ENCODE data around the gene HNRNPA2B1.

Gene HNRNPA2B1

DNA sequence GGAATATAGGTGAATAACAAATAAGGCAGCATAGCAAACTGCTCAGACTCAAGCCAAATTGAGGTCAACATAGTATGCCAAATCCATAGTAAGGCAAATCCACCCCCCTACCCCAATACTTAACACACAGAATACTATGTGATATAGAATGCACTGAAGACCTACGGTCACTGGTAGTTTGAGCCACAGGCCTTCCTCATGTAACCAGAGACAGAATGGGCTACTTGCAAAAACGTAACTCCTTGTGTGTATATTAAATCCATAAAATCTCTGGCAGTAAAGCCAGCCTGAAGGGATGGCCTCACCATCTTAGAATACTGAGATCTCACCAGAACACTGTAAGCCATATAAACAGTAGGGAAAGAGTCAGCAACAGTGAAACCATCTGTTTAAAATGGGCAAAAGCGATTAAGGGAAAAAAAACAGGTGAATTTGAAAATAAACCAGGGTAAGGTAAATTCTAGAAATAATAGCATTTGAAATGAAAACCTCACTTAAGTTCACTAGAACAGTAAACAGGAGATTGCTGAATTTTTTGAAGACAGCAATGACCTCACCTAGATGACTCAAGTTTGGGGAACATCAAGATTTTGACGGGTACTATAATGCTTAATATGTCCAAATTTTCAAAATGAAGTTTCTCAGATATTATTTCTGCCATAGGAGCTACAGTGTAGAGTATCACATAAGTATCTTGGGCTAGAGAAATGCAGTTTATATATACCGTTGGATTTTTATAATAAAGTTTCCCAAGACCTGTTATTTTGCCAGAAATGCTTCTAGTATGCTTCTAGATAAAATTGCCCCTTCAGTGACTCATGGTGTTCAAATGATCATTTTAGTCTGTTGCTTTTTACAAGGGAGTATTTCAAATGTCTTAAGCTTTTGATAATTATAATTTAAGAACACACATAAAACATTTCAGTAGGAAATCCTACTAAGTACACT, 13.9 kb downstream of the HNRNPA2B1 start:
- in situ Hi-C loops (cut with MboI; ENCODE audit: low sequenced_read_pairs) = loop anchor here (25.0 kb wide), 1 partner anchor 99 kb away; no protein-coding TSS in a partner anchor

DNA sequence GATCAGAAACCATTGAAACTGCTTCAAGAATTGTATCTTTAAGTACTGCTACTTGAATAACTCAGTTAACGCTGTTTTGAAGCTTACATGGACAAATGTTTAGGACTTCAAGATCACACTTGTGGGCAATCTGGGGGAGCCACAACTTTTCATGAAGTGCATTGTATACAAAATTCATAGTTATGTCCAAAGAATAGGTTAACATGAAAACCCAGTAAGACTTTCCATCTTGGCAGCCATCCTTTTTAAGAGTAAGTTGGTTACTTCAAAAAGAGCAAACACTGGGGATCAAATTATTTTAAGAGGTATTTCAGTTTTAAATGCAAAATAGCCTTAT, 14.7 kb downstream of the HNRNPA2B1 start:
- in situ Hi-C loops (cut with MboI; ENCODE audit: low sequenced_read_pairs) = loop anchor here (25.0 kb wide), 1 partner anchor 99 kb away; no protein-coding TSS in a partner anchor

DNA sequence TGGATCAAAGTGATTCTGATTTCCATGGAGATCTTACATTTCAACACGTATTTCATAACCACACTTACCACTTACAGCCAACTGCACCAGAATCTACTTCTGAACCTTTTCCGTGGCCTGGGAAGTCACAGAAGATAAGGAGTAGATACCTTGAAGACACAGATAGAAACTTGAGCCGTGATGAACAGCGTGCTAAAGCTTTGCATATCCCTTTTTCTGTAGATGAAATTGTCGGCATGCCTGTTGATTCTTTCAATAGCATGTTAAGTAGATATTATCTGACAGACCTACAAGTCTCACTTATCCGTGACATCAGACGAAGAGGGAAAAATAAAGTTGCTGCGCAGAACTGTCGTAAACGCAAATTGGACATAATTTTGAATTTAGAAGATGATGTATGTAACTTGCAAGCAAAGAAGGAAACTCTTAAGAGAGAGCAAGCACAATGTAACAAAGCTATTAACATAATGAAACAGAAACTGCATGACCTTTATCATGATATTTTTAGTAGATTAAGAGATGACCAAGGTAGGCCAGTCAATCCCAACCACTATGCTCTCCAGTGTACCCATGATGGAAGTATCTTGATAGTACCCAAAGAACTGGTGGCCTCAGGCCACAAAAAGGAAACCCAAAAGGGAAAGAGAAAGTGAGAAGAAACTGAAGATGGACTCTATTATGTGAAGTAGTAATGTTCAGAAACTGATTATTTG, 15.3 kb downstream of the HNRNPA2B1 start:
- in situ Hi-C loops (cut with MboI; ENCODE audit: low sequenced_read_pairs) = loop anchor here (25.0 kb wide), 1 partner anchor 98 kb away; no protein-coding TSS in a partner anchor

DNA sequence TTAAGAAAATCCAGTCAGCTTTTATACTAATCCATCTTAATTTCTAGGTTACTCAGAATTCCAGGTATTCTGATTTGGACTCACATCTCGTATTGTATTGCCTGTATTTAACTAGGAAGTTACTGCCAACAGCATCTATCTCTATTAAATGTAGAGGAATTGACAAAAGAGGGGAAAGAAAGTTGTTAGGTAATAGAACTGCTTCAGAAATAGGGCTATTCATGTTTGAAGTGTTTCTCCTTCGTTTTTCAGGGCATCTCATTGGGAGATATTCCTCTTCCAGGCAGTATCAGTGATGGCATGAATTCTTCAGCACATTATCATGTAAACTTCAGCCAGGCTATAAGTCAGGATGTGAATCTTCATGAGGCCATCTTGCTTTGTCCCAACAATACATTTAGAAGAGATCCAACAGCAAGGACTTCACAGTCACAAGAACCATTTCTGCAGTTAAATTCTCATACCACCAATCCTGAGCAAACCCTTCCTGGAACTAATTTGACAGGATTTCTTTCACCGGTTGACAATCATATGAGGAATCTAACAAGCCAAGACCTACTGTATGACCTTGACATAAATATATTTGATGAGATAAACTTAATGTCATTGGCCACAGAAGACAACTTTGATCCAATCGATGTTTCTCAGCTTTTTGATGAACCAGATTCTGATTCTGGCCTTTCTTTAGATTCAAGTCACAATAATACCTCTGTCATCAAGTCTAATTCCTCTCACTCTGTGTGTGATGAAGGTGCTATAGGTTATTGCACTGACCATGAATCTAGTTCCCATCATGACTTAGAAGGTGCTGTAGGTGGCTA, 16.1 kb downstream of the HNRNPA2B1 start:
- in situ Hi-C loops (cut with MboI; ENCODE audit: low sequenced_read_pairs) = loop anchor here (25.0 kb wide), 1 partner anchor 97 kb away; no protein-coding TSS in a partner anchor

DNA sequence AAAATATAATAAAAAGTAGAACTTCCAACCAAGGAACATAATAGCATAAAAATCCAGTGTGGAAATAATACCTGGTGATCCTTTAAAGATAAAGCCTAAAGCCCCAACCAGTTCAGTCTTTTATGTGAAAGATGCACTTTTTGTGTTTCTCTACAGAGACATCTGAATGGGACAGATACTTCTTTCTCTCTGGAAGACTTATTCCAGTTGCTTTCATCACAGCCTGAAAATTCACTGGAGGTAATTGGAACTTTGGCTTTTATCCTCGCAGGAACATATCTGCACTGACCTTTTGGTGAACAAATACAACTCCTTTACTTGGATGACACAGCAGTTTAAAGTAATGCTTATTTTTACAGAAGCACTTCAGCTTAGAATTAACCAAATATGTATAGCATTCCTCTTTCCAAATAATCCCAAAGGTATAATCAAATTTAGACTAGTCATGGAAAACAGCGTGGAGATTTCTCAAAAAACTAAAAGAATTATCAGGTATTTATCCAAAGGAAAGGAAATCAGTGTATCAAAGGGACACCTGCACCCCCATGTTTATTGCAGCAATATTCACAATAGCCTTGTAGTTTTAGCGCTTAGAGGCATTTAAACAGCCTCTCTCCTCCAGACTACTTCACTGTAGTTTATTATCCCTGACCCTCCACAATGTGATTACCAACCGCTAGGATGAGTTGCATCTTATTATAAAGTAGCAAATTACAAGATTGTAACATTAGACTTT, 16.8 kb downstream of the HNRNPA2B1 start:
- in situ Hi-C loops (cut with MboI; ENCODE audit: low sequenced_read_pairs) = loop anchor here (25.0 kb wide), 1 partner anchor 96 kb away; no protein-coding TSS in a partner anchor

DNA sequence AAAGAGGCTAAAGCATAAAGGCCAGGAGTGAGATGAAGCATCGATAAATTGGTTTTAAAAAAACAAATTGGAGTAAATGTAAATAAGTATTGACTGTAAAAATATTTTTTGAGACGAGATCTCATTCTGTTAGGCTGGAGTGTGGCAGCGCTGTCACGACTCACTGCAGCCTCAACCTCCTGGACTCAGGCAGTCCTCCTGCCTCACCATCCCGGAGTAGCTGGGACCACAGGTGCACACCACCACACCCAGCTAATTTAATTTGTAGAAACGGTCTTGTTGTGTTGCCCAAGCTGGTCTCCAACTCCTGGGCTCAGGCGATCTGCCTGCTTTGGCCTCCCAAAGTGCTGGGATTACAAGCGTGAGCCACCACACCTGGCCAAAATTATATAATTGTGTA, 17.8 kb downstream of the HNRNPA2B1 start:
- in situ Hi-C loops (cut with MboI; ENCODE audit: low sequenced_read_pairs) = loop anchor here (25.0 kb wide), 1 partner anchor 95 kb away; no protein-coding TSS in a partner anchor

DNA sequence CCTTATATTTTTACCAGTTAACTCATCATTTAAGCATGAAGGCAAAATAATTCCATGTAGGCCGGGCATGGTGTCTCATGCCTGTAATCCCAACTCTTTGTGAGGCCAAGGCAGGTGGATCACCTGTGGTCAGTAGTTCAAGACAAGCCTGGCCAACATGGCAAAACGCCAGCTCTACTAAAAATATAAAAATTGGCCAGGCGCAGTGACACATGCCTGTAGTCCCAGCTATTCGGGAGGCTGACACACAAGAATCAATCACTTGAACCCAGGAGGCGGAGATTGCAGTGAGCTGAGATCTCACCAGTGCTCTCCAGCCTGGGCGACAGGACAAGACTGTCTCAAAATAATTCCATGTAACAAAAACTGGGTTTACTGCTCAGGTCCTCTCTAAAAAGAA, 18.3 kb downstream of the HNRNPA2B1 start:
- in situ Hi-C loops (cut with MboI; ENCODE audit: low sequenced_read_pairs) = loop anchor here (25.0 kb wide), 1 partner anchor 95 kb away; no protein-coding TSS in a partner anchor

DNA sequence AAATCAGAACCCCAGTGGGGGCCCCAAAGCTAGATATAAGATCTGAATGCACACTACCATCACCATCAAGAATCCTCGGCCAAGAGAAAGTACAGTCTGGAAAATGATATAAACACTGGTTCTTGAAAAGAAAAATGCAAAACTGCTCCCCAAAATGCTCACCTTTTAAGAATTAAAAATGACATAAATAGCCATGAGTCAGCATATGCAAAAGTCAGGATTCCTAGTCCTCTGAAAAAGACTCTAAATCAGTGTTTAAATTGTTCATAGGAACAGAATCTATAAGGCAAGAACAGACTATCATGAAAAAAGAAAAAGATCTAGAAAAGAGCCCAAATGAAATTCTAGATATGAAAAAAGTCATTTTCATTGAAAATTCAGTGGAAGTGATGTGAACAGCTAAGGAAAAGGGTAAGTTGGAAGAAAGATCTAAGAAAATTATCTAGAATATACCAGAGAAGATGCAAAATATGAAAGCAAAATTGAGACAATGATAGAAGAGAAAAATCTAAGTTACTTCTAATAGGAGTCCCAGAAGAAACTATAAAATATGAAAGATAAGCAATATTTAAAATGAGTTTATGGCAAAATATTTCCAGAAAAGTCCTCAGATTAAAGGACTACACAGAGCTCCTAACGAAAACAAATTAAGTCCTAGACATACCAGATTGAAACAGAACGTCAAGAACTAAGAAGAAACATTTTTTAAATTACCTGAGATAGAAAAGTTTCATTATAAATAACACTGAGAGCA, 18.9 kb downstream of the HNRNPA2B1 start:
- in situ Hi-C loops (cut with MboI; ENCODE audit: low sequenced_read_pairs) = loop anchor here (25.0 kb wide), 1 partner anchor 94 kb away; no protein-coding TSS in a partner anchor

DNA sequence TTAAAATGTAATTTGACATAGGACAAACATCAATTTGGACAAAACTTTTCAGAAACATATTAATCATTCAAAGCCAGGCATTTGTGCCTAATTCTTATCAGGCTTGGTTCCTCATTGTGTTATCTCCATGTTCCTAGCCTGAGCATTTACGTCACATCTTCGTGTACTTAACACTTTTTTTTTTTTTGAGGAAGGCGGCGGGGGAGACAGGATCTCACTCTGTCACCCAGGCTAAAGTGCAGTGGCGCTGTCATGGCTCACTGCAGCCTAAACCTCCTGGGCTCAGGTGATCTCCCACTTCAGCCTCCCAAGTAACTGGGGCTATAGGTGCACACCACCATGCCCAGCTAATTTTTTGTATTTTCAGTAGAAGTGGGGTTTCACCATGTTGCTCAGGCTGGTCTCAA, 19.8 kb downstream of the HNRNPA2B1 start:
- in situ Hi-C loops (cut with MboI; ENCODE audit: low sequenced_read_pairs) = loop anchor here (25.0 kb wide), 1 partner anchor 93 kb away; no protein-coding TSS in a partner anchor

DNA sequence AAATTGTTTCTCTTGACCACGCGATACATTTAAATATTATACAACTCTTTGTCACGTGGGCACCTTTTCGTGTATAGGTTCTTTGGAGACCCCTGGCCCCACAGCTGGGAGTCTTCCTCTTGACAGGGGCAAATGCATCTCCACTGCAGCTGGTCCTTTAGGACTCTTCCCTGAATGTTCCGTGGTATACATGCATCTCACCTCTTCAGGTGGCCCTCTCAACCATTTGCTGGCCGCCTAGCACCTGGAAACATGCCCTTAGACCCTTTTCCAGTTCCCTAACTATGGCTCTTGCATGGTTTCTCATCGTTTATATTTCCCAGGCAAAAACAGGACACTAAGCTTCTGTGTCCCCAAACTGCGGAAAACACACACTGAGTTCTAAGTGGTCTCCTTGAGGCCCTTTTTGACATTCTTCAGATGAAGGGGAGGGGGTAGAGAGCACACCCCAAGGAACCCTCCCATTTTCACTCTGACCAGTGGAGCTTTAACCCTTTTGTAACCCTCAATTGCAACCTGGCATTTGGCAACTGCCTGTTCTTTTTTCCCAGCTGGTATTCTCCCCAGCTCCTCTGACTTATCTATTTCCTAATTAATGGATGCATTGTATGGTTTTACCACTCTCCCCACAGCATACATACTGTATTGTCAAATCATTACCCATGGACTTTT, 20.6 kb downstream of the HNRNPA2B1 start:
- in situ Hi-C loops (cut with MboI; ENCODE audit: low sequenced_read_pairs) = loop anchor here (25.0 kb wide), 1 partner anchor 93 kb away; no protein-coding TSS in a partner anchor

DNA sequence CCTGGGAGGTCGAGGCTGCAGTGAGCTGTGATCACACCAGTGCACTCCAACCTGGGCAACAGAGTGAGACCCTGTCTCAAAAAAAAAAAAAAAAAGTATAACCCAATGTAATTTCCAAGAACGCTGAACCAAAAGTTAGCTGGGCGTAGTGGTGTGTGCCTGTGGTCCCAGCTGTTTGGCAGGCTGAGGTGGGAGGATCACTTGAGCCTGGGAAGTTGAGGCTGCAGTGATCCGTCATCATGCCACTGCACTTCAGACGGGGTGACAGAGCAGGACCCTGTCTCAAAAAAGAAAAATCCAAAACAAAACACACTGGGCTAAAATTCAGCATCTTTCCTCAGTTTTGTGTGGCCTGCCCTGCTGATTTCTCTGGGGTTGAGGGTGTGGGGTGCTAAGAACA, 21.1 kb downstream of the HNRNPA2B1 start:
- in situ Hi-C loops (cut with MboI; ENCODE audit: low sequenced_read_pairs) = loop anchor here (25.0 kb wide), 1 partner anchor 92 kb away; no protein-coding TSS in a partner anchor

DNA sequence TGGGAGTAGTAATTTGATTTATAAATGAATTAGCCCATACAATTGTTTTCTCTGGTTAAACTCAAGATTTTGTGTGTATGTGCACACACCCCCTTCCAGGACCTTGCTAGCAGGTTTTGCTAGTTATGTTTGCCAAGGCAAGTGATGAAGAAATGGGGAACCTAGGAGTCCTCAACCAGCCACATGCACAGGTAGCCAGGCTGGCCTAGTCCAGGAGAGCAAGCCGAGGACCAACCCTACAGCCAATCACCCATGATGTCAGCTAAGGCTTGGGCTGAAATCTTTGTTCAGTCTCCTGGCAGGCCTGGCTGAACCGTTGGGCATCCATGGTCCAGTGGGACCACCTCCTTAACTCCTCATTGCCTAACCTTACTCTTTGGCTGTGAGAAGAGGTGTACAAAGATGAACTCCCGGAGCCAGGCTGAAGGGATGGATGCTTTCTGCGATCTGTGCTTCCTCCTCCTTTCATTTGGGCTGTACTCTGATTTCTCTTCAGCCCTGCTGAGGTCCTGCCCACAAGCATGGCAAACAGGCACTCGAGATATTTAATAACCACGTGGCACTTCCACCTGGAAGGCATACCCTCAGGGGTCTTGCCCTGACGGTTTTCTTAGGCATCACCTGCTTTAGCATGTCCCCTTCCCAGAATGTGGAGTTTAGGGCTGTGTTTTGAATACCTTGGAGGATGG, 22.1 kb downstream of the HNRNPA2B1 start:
- in situ Hi-C loops (cut with MboI; ENCODE audit: low sequenced_read_pairs) = loop anchor here (25.0 kb wide), 1 partner anchor 91 kb away; no protein-coding TSS in a partner anchor

DNA sequence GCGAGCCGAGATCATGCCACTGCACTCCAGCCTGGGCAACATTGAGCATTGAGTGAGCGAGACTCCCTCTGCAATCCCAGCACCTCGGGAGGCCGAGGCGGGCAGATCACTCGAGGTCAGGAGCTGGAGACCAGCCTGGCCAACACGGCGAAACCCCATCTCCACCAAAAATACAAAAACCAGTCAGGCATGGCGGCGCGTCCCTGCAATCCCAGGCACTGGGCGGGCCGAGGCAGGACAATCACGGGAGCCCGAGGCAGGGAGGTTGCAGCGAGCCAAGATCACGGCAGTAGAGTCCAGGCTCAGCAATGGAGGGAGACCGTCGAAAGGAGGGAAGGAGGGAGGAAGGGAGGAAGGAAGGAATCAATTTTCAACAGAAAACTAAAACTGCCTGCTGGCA, 23.3 kb downstream of the HNRNPA2B1 start:
- in situ Hi-C loops (cut with MboI; ENCODE audit: low sequenced_read_pairs) = loop anchor here (25.0 kb wide), 1 partner anchor 90 kb away; no protein-coding TSS in a partner anchor

DNA sequence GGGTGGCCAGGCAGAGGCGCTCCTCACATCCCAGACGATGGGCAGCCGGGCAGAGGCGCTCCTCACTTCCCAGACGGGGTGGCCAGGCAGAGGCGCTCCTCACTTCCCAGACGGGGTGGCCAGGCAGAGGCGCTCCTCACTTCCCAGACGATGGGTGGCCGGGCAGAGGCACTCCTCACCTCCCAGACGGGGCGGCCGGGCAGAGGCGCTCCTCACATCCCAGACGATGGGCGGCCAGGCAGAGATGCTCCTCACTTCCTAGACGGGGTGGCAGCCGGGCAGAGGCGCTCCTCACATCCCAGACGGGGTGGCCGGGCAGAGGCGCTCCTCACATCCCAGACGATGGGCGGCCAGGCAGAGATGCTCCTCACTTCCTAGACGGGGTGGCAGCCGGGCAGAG, 23.9 kb downstream of the HNRNPA2B1 start:
- in situ Hi-C loops (cut with MboI; ENCODE audit: low sequenced_read_pairs) = loop anchor here (25.0 kb wide), 1 partner anchor 89 kb away; no protein-coding TSS in a partner anchor

DNA sequence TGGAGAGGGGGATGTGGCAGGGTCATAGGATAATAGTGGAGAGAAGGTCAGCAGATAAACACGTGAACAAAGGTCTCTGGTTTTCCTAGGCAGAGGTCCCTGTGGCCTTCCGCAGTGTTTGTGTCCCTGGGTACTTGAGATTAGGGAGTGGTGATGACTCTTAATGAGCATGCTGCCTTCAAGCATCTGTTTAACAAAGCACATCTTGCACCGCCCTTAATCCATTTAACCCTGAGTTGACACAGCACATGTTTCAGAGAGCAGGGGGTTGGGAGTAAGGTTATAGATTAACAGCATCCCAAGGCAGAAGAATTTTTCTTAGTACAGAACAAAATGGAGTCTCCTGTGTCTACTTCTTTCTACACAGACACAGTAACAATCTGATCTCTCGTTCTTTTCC, 24.6 kb downstream of the HNRNPA2B1 start:
- in situ Hi-C loops (cut with MboI; ENCODE audit: low sequenced_read_pairs) = loop anchor here (25.0 kb wide), 1 partner anchor 89 kb away; no protein-coding TSS in a partner anchor

DNA sequence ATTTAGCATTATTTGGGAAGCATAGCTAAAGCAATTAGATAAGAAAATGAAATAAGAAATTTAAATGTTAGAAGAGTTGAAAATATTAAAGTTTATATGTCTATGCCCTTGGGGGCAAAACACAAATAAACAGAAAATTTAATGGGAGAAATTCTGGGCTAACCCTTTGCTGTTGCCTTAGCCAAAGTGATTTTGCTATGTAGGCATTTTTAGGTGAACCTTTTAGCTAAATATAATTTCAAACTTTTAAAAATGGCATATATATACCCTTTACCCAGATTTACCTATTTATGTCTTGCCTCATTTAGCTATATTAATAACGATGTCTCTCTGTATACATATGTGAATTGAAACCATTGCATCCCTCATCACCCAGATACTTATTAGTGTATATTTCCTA, 28.5 kb downstream of the HNRNPA2B1 start:
- in situ Hi-C loops (cut with MboI; ENCODE audit: low sequenced_read_pairs) = no loop called here

DNA sequence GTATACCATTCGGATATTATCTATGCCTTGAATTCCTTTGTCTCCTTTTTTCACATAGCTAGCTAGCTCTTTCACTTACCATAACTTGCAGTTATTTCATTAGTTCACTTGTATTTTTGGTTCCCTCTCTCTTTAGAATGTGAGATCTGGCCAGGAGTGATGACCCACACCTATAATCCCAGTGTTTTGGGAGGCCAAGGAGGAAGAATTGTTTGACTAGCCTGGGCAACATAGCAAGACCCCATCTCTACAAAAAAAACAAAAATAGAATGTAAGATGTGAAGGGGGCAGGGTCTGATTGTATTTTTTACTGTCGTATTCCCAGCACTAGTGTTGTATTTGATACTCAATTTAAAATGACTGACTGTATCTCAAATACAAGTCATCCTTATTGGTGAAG, 28.9 kb downstream of the HNRNPA2B1 start:
- in situ Hi-C loops (cut with MboI; ENCODE audit: low sequenced_read_pairs) = no loop called here

DNA sequence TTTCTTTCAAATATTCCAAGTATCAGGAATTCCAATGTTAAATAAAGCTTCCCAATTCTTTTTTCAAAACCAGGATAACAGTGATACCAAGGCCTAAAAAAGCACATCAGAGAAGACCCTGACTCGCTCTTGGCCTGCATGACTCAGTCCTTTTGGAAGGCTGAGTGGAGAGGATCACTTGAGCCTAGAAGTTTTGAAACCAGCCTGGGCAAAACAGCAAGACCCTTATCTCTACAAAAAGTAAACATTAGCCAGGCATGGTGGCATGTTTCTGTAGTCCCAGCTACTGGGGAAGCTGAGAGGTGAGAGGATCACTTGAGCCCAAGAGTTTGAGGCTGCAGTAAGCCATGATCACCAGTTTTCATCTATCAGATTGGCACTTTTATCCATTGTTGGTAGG, 29.9 kb downstream of the HNRNPA2B1 start:
- in situ Hi-C loops (cut with MboI; ENCODE audit: low sequenced_read_pairs) = no loop called here

Data from HL-60/S4 treated with retinoic acid at 250 ng/mL for 4 days and 3 days (cell line).